ENCODE results near the gene EFHC1. TPM values are rescaled to one million over a fixed set of nuclear protein-coding genes. Genes with fewer than 3 reads are reported as not detected.
A peak's percentile ranks its signal among the peaks of the same experiment; 100 is the strongest.

The EFHC1 gene
- total RNA-seq, 2 donors from 2014 or later, result 4.0 to 5.5 TPM

DNA sequence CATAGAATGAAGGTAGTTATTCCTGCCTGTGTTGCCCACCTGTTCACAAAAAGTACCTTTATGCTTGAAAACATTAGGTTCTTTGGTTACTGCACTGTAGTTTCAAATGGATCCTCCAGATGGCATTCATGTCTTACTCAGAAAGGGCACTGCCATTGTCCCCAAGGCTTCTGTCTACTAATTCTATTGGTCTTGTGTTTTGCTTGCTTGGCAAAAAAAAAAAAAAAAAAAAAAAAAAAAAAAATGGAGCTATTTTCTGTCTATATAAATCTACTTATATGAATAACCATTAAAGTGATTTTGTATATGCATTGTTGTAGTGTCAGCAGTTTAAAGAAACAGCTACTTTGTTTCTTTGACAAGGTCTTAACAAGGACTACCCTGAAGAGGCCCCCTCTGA is 12.7 kb upstream of the EFHC1 start:
- DNase-seq (ENCODE audit: low spot score), result no peak
- no peaks in the 10 kb centered on the region for H3K4me1 Mint-ChIP-seq (ENCODE audit: low read depth in 2 of 2)

DNA sequence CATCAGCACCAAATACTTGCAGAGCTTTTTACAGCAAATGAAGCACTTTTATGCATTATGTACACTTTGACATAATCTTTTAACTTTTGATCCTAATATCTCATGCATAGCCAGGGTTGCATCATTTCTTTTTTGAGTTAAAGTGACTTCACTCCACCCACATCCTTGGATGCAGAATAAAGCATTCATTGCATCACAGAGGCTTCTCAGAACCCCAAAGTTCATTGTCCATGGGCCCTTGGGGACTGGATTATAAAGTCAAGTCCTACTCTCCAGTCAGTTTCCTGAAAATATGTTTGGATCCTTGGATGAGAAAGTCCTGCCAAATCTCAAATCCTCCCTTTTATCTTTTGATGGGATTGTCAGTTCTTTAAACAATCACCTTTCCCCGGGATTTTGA is 10.6 kb upstream of the EFHC1 start:
- no peaks in the 10 kb centered on the region for H3K4me1 Mint-ChIP-seq (ENCODE audit: low read depth in 2 of 2)
- DNase-seq (ENCODE audit: low spot score), result no peak
- no peak for ATAC-seq
- H3K36me3 Mint-ChIP-seq, result no peaks in the 10 kb centered on the region
- H3K27me3 Mint-ChIP-seq, result peaks cover 0 to 2% of the 10 kb centered on the region in 2 donors
- H3K27ac Mint-ChIP-seq, result no peak overlapping the region
- no peaks in the 10 kb centered on the region for H3K9me3 Mint-ChIP-seq
- no peak overlapping the region for H3K4me3 Mint-ChIP-seq

More for the DNA sequence above, 12.7 kb upstream of the EFHC1 start:
- ATAC-seq, result no peak
- H3K36me3 Mint-ChIP-seq, result peaks cover 4% of the 10 kb centered on the region
- no peaks in the 10 kb centered on the region for H3K27me3 Mint-ChIP-seq
- no peaks in the 10 kb centered on the region for H3K9me3 Mint-ChIP-seq
- H3K4me3 Mint-ChIP-seq, result no peak overlapping the region
- no peak overlapping the region for H3K27ac Mint-ChIP-seq

DNA sequence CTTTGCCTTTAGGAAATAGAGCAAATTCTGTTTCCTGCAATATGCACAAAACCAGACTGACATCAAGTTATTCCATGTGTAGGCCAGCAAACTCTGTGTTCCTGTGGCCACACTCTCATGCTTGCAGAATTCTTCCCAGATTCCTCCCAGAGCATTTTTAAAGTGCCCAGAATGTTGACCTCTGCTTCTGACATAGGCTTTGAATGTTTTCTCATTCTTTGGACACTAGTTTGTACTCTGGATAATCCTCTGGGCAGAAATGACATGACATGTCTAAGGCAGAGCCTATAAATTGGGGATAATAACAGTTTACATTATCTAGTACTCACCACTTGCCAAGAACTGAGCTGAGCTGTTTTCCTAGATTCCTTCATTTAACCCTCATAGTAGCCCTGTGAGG is 9.2 kb upstream of the EFHC1 start:
- H3K36me3 Mint-ChIP-seq, result no peaks in the 10 kb centered on the region
- ATAC-seq (no peak), DNase-seq (ENCODE audit: low spot score) (no peak)
- no peaks in the 10 kb centered on the region for H3K9me3 Mint-ChIP-seq
- peaks cover 7 to 8% of the 10 kb centered on the region in 2 donors for H3K4me1 Mint-ChIP-seq (ENCODE audit: low read depth in 2 of 2)
- no peak overlapping the region for H3K4me3 Mint-ChIP-seq
- peaks cover 0 to 6% of the 10 kb centered on the region in 2 donors for H3K27me3 Mint-ChIP-seq
- H3K27ac Mint-ChIP-seq, result no peak overlapping the region

DNA sequence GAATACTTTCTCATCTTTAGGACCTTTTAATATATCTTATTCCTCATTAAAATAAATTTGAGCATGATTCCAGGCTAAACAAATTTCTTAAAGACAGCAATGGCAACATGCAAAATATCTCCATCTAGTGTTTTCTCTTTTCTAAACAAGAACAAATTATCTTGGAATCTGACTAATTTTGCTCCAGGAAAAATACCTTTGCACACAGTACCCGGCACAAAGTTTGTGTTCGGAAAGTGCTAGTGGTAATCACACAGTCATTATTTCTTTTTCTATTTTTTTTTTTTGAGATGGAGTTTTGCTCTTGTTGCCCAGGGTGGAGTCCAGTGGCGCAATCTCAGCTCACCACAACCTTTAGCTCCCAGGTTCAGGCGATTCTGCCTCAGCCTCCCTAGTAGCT is 8.2 kb upstream of the EFHC1 start:
- ATAC-seq (no peak), DNase-seq (ENCODE audit: low spot score) (no peak)
- Mint-ChIP-seq H3K27me3 (peaks cover 0 to 6% of the 10 kb centered on the region in 2 donors), H3K36me3 (no peaks in the 10 kb centered on the region), H3K4me1 (ENCODE audit: low read depth in 2 of 2) (peaks cover 7 to 8% of the 10 kb centered on the region in 2 donors), H3K9me3 (no peaks in the 10 kb centered on the region), H3K4me3 (no peak overlapping the region), H3K27ac (no peak overlapping the region)

DNA sequence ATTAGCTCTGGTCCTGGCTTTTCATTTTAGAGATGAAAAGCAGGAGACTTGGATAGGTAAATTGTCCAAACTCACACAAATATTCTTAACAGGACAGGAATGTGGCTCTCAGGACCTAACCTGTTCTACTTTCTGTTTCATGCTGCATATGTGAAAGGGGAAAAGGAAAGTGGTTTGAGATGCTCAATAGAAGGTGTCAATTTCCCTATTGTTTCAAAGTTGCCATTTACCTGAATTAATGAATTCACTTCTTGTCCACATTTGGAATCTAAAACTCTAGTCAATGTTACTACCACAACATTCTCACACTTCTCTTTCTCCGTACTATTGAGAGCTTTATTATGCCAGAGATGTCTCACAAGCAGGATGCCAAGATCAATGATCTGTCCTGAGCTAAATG is 4.8 kb upstream of the EFHC1 start:
- H3K27me3 Mint-ChIP-seq, result peaks cover 5 to 6% of the 10 kb centered on the region in 2 donors
- H3K27ac Mint-ChIP-seq, result peak overlapping the region in 1 of 2 donors; percentile 51
- H3K4me3 Mint-ChIP-seq, result no peak overlapping the region
- peaks cover 15% of the 10 kb centered on the region in 2 donors for H3K4me1 Mint-ChIP-seq (ENCODE audit: low read depth in 2 of 2)
- ATAC-seq, result no peak
- H3K36me3 Mint-ChIP-seq, result no peaks in the 10 kb centered on the region
- DNase-seq (ENCODE audit: low spot score), result no peak
- H3K9me3 Mint-ChIP-seq, result no peaks in the 10 kb centered on the region

DNA sequence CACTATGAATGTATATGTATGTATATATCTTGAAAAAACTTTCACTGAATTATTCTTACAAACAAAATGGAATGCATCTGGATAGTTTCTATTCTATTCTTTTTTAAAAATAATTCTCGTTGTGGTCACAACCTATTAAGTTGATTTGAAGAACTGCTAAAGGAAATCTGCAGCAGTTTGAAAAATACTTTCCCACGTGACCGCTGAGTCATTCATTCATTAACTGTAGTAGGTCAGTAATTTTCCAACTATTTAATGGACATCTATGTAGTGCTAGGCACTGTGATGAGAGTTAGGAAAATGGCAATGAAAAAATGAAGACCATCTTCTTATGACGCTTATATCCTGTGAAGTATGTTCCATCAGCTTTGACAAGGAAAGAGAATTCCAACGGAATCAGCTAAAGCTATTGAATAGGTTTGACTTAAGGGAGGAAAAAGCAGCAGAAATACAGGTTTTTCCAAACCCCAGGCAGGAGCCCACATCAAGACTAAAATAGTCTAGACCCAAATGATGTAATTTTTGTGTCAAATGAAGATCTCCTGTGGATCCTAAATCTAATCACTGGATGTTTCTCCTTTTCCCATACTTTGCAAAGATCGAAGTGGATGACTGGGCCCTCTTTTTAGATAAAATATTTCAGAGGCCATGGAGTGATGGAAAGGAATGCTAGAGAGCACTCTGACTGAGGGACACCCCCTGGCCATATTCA is 4.1 kb upstream of the EFHC1 start:
- Mint-ChIP-seq H3K27me3 (peaks cover 5 to 6% of the 10 kb centered on the region in 2 donors), H3K4me3 (no peak overlapping the region)

DNA sequence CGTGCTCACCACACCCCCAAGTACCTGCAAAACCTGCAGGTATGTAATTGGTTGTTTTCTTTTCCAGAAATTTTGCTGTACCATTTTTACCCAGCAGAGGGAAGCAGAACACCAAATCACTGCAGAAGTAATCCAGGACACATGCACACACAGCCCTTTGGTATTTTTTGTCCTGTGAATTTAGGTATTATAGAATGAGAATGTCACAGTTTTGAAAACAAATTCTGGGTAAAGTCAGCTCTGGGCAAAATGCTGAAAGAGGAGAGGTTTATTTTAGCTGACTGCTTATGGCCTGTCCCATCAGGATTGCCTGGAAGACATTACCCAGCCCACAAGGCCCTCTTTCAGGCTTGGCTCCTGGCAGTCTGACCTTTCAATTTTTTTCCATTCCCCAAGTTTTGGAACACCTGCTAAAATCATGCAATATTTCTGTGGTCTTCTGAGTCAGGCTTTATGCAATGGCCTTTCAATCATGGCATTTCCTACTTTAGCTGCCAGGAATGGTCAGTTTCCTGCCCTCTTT is 3.5 kb upstream of the EFHC1 start:
- H3K36me3 Mint-ChIP-seq, result no peaks in the 10 kb centered on the region

More for the DNA sequence above, 4.1 kb upstream of the EFHC1 start:
- DNase-seq (ENCODE audit: low spot score), result no peak
- ATAC-seq, result no peak
- H3K27ac Mint-ChIP-seq, result no peak overlapping the region
- no peaks in the 10 kb centered on the region for H3K9me3 Mint-ChIP-seq
- peaks cover 15% of the 10 kb centered on the region in 2 donors for H3K4me1 Mint-ChIP-seq (ENCODE audit: low read depth in 2 of 2)
- no peaks in the 10 kb centered on the region for H3K36me3 Mint-ChIP-seq

DNA sequence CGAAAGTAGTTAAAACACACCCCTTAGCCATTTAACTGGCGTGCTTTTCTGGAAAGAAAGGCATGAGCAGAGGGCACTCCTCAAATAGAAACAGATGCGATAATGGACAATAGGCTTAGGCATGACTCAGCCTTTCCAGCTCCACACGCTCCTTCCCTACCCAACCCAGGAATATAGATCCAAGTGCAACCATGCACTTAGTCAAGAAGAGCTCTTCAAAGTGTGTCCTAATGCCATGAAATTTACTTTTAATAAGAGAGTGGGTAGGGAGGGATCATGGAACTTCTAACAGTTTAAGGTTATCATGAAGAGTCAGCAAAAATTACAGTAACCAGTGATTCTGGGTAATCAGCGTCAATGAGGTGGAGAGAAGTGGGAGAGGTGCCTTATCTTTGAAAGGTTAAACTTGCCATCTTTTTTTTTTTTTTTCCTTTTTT is 2.4 kb upstream of the EFHC1 start:
- ATAC-seq, result no peak
- Mint-ChIP-seq H3K27me3 (peaks cover 5 to 6% of the 10 kb centered on the region in 2 donors), H3K4me3 (no peak overlapping the region), H3K4me1 (ENCODE audit: low read depth in 2 of 2) (peaks cover 15% of the 10 kb centered on the region in 2 donors), H3K9me3 (no peaks in the 10 kb centered on the region), H3K27ac (no peak overlapping the region), H3K36me3 (no peaks in the 10 kb centered on the region)
- no peak for DNase-seq (ENCODE audit: low spot score)

More for the DNA sequence above, 3.5 kb upstream of the EFHC1 start:
- no peak for DNase-seq (ENCODE audit: low spot score)
- Mint-ChIP-seq H3K4me3 (no peak overlapping the region), H3K9me3 (no peaks in the 10 kb centered on the region), H3K27ac (no peak overlapping the region), H3K4me1 (ENCODE audit: low read depth in 2 of 2) (peaks cover 15% of the 10 kb centered on the region in 2 donors), H3K27me3 (peaks cover 5 to 6% of the 10 kb centered on the region in 2 donors)
- ATAC-seq, result no peak

DNA sequence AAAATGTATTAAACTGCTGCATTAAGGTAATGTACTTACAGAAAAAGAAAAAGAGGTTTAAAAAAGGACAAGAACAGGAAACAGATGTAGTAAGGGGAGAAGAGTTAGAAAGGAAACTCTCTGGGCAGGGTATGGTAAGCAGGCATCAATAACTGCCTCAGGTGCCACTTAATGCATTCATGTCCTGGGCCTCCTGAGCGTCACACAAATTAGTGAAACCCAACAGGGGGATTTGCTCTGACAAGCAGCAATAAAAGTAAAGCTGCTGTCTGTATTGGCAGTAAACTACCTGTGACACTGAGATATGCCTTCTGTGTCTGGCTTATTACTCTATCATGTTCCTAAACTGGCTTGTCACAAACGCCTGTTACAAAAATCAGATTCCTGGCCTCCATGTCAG is 1.5 kb upstream of the EFHC1 start:
- Mint-ChIP-seq H3K9me3 (no peaks in the 10 kb centered on the region), H3K4me3 (no peak overlapping the region), H3K27ac (no peak overlapping the region), H3K27me3 (peaks cover 3 to 5% of the 10 kb centered on the region in 2 donors), H3K36me3 (no peaks in the 10 kb centered on the region), H3K4me1 (ENCODE audit: low read depth in 2 of 2) (peaks cover 15% of the 10 kb centered on the region in 2 donors)
- DNase-seq (ENCODE audit: low spot score) (no peak), ATAC-seq (no peak)

DNA sequence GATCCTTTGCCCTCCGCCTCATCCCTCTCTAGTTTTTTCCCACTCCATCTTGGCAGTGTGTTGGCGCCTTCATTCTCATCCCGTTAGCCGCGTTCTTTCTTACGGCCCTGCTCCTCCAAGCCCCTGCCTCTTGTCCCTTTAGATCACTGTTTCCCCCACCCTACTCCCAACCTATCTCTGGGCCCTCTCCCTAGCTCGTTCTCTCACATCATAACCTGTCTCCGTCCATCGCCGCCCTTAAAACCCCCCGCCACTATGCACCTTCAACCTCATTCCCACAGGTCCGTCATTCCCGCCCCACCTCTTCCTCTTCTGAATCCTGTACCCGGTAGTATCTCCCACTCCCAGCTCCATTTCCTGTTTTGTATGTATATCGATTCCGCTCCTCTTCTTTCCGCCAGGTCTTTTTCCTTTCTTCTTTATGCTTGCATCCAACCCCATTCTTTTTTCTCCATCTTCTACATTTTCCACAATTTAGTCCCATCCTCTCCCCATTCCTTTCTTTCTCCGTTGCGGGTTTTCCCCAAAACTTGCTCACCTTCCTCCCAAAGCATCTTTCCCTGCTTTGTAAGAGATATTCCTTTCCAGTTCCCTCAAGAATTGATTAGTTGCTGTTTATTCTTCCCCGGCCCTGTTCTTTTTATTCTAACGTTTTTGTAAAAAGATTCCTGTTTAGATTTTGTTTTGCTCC is 671 bp downstream of the EFHC1 start:
- Mint-ChIP-seq H3K4me3 (no peak overlapping the region), H3K27ac (no peak overlapping the region), H3K27me3 (peaks cover 0 to 5% of the 10 kb centered on the region in 2 donors), H3K4me1 (ENCODE audit: low read depth in 2 of 2) (peaks cover 7 to 8% of the 10 kb centered on the region in 2 donors), H3K9me3 (no peaks in the 10 kb centered on the region), H3K36me3 (no peaks in the 10 kb centered on the region)
- ATAC-seq (no peak), DNase-seq (ENCODE audit: low spot score) (no peak)

DNA sequence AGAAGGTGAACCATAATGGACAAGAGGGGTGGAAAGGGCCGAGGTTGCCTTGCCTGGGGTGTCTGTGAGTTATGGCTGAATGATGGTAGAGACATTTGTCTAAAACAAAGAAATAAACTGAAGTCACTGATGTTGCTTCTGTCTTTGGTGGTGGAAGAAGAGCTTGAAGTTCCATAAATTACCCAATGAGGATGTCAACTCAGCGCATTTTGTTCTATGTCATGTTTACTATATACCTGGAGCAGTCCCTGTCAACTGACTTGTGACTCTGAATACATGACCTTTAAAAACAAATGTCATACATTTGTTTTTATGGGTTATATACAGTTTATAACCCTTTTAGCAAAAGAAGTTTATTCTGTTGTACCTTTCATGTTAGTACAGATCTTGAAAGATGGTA is 2.0 kb downstream of the EFHC1 start:
- no peaks in the 10 kb centered on the region for H3K36me3 Mint-ChIP-seq
- H3K4me3 Mint-ChIP-seq, result no peak overlapping the region
- H3K27ac Mint-ChIP-seq, result no peak overlapping the region
- DNase-seq (ENCODE audit: low spot score), result no peak
- no peaks in the 10 kb centered on the region for H3K9me3 Mint-ChIP-seq
- H3K27me3 Mint-ChIP-seq, result peaks cover 0 to 5% of the 10 kb centered on the region in 2 donors
- H3K4me1 Mint-ChIP-seq (ENCODE audit: low read depth in 2 of 2), result peaks cover 7 to 8% of the 10 kb centered on the region in 2 donors
- no peak for ATAC-seq

DNA sequence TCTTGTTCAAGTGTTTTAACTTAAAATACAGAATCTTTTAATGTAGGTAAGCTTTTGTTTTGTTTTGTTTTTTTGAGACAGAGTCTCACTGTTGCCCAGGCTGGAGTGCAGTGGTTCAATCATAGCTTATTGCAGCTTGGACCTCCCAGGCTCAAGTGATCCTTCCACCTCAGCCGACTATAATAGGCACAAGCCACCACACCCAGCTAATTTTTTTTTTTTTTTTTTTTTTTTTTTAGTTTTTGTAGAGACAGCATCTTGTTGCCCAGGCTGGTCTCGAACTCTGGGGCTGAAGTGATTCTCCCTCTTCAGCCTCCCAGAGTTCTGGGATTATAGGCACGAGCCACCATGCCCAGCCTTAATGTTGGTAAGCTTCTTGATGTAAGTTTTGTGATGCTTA is 3.3 kb downstream of the EFHC1 start:
- Mint-ChIP-seq H3K36me3 (no peaks in the 10 kb centered on the region), H3K27me3 (no peaks in the 10 kb centered on the region), H3K4me3 (no peak overlapping the region), H3K9me3 (no peaks in the 10 kb centered on the region), H3K27ac (no peak overlapping the region), H3K4me1 (ENCODE audit: low read depth in 2 of 2) (peaks cover 7 to 8% of the 10 kb centered on the region in 2 donors)
- DNase-seq (ENCODE audit: low spot score) (no peak), ATAC-seq (no peak)

DNA sequence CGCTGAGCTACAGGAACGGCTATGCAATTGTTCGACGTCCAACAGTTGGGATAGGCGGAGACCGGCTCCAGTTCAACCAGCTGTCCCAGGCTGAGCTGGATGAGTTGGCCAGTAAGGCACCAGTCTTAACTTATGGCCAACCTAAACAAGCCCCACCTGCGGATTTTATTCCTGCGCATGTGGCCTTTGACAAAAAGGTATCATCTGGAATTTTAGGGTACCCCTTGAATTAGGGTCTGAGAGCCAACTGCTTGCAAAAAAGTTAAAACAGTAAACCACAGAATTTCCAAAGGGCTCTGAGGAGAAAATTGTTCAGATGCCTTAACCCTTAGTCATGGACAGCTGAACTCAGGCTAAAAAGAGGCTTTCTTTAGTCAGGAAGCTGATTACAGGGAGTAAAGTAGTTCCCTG is 3.8 kb downstream of the EFHC1 start:
- no peak for DNase-seq (ENCODE audit: low spot score)
- Mint-ChIP-seq H3K4me3 (no peak overlapping the region), H3K9me3 (no peaks in the 10 kb centered on the region), H3K36me3 (no peaks in the 10 kb centered on the region), H3K27ac (no peak overlapping the region), H3K4me1 (ENCODE audit: low read depth in 2 of 2) (peaks cover 7 to 8% of the 10 kb centered on the region in 2 donors), H3K27me3 (no peaks in the 10 kb centered on the region)
- ATAC-seq, result no peak

DNA sequence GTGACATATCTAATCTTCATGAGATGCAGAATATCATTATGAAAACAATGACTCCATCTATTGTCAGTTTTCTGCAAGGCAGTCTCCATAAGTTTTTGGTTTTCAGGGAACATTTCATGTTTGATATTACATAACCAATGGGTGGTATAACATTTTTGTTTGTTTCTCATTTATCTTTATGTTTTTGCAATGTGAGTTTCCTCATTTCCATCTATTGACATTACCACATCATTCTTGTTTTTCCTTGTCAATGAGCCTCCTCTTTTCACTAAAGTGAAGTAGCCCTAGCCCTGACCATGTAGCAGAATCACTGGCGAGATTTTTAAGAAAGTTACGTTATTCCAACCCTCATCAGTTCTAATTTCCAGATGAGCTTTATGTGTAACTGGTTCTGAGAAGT is 4.4 kb downstream of the EFHC1 start:
- Mint-ChIP-seq H3K4me3 (no peak overlapping the region), H3K27ac (no peak overlapping the region)
- ATAC-seq, result no peak

More for the DNA sequence above, 4.4 kb downstream of the EFHC1 start:
- Mint-ChIP-seq H3K9me3 (no peaks in the 10 kb centered on the region), H3K36me3 (no peaks in the 10 kb centered on the region), H3K27me3 (no peaks in the 10 kb centered on the region), H3K4me1 (ENCODE audit: low read depth in 2 of 2) (peaks cover 3% of the 10 kb centered on the region in 2 donors)
- DNase-seq (ENCODE audit: low spot score), result no peak

All from natural killer cell treated with Interleukin-12 subunit alpha and Interleukin-12 subunit beta and Interleukin-15 and Interleukin-18, amount 100 ng/mL, for 72 hours (primary cell).